HK-2 (cell line): ENCODE measurements around the gene WBP2.

Experiments
- DNase-seq: peaks from one replicate; pipeline ENCODE4 v3.0.0-alpha.2; 2018; ENCODE audit not compliant: unreplicated experiment

WBP2 gene

GRCh38 chr17:75844530-75845057, 10.5 kb downstream of the WBP2 start:
- DNase-seq = peak; percentile 79

GRCh38 chr17:75843577-75844529, 11.3 kb downstream of the WBP2 start, which contains the start of gene UNC13D:
UNC13D (minus strand) TSS chr17:75844404; CDS start chr17:75844337, 67 bp downstream.
- no peak for DNase-seq

GRCh38 chr17:75842963-75843576, 12.1 kb downstream of the WBP2 start:
- no peak for DNase-seq

- DNase-seq = no peak
Measured at GRCh38 chr17:75842411-75842810, 12.7 kb downstream of the WBP2 start.

- no peak for DNase-seq
Measured at GRCh38 chr17:75840799-75841164, 14.4 kb downstream of the WBP2 start.

GRCh38 chr17:75839942-75840798, 15.0 kb downstream of the WBP2 start:
- no peak for DNase-seq

GRCh38 chr17:75838410-75838809, 16.7 kb downstream of the WBP2 start:
- no peak for DNase-seq

- no peak for DNase-seq
Measured at GRCh38 chr17:75837899-75838298, 17.2 kb downstream of the WBP2 start.

- no peak for DNase-seq
Measured at GRCh38 chr17:75836605-75837004, 18.5 kb downstream of the WBP2 start.

GRCh38 chr17:75835654-75835987, 19.5 kb downstream of the WBP2 start:
- DNase-seq = no peak

- DNase-seq = no peak
Measured at GRCh38 chr17:75834928-75835653, 20.0 kb downstream of the WBP2 start.

- no peak for DNase-seq
Measured at GRCh38 chr17:75834279-75834920, 20.7 kb downstream of the WBP2 start.

- no peak for DNase-seq
Measured at GRCh38 chr17:75832652-75833400, 22.3 kb downstream of the WBP2 start.

GRCh38 chr17:75832164-75832651, 22.9 kb downstream of the WBP2 start:
- DNase-seq = peak; percentile 76

GRCh38 chr17:75831032-75831571, 24.0 kb downstream of the WBP2 start:
- no peak for DNase-seq

- no peak for DNase-seq
Measured at GRCh38 chr17:75830164-75831031, 24.7 kb downstream of the WBP2 start.

- no peak for DNase-seq
Measured at GRCh38 chr17:75829747-75830146, 25.4 kb downstream of the WBP2 start.

- DNase-seq = no peak
Measured at GRCh38 chr17:75828741-75829140, 26.4 kb downstream of the WBP2 start.

- no peak for DNase-seq
Measured at GRCh38 chr17:75828076-75828400, 27.1 kb downstream of the WBP2 start.
